Activated CD8-positive, alpha-beta T cell treated with anti-CD3 and anti-CD28 coated beads, Interleukin-2, amount 10 ng/mL, durations not matched to agents 7 days and 5 days (primary cell): ENCODE data around the gene AASS. TPM values are rescaled to one million over a fixed set of nuclear protein-coding genes. Genes with fewer than 3 reads are reported as not detected.

Experiments
- ATAC-seq: fragments of 150-1000 bp; cut with Tn5 transposase; one replicate; pipeline ENCODE4 v1.10.0; 2021; ENCODE audit warnings: moderate library complexity
- CTCF ChIA-PET: fragments of 350-600 bp; sonication (Branson Sonifier 250); formaldehyde crosslinking; loops from one replicate; lab custom pipeline; 2021; ENCODE audit warnings: antibody characterized with exemption; lab: Charles Lee
- POLR2A ChIA-PET: fragments of 350-600 bp; sonication (Branson Sonifier 250); formaldehyde crosslinking; loops from one replicate; lab custom pipeline; 2021; ENCODE audit warnings: antibody characterized with exemption; lab: Charles Lee
- DNase-seq: peaks from one replicate; pipeline ENCODE4 v3.0.0-alpha.2; 2020
- H3K27ac Mint-ChIP-seq: one replicate; pipeline ENCODE4 v1.8.0; 2021; ENCODE audit warnings: mild to moderate bottlenecking, mixed read lengths
- H3K27me3 Mint-ChIP-seq: one replicate; pipeline ENCODE4 v1.8.0; 2021; ENCODE audit warnings: low read depth, mixed read lengths
- H3K36me3 Mint-ChIP-seq: one replicate; pipeline ENCODE4 v1.8.0; 2021; ENCODE audit warnings: low read depth, mixed read lengths
- H3K4me1 Mint-ChIP-seq: one replicate; pipeline ENCODE4 v1.8.0; 2021; ENCODE audit warnings: low read depth, mixed read lengths
- H3K4me3 Mint-ChIP-seq: one replicate; pipeline ENCODE4 v1.8.0; 2021; ENCODE audit warnings: mild to moderate bottlenecking, mixed read lengths
- H3K9me3 Mint-ChIP-seq: one replicate; pipeline ENCODE4 v1.8.0; 2022; ENCODE audit warnings: mixed read lengths; ENCODE audit not compliant: insufficient read depth
- total RNA-seq, 2 experiments: library from RNA; stranded (reverse); gene quantifications; one replicate each; pipeline ENCODE4 v1.2.3, GENCODE V29; 2021

The AASS gene
- total RNA-seq, 2 experiments from 2014 or later, result 0.26 to 0.52 TPM

- Mint-ChIP-seq H3K4me1 (no peaks in the 10 kb centered on the region), H3K36me3 (no peaks in the 10 kb centered on the region), H3K27me3 (no peaks in the 10 kb centered on the region), H3K9me3 (no peaks in the 10 kb centered on the region), H3K27ac (no peak overlapping the region), H3K4me3 (no peak overlapping the region)
- DNase-seq, result no peak
- no peak for ATAC-seq
- ChIA-PET POLR2A (no interaction called here), CTCF (interaction anchor here (0.8 kb wide), 1 partner anchor 13 kb away, joined by 3 read pairs; no protein-coding TSS in a partner anchor)
Observed at GRCh38 chr7:122068046-122068445, 76.0 kb downstream of the AASS start.

GRCh38 chr7:122067077-122067476 is 77.0 kb downstream of the AASS start:
- no peaks in the 10 kb centered on the region for H3K27me3 Mint-ChIP-seq
- H3K9me3 Mint-ChIP-seq, result no peaks in the 10 kb centered on the region
- H3K4me1 Mint-ChIP-seq, result no peaks in the 10 kb centered on the region
- no peaks in the 10 kb centered on the region for H3K36me3 Mint-ChIP-seq
- POLR2A ChIA-PET, result no interaction called here
- CTCF ChIA-PET, result no interaction called here
- no peak overlapping the region for H3K4me3 Mint-ChIP-seq
- DNase-seq (no peak), ATAC-seq (no peak)
- no peak overlapping the region for H3K27ac Mint-ChIP-seq

GRCh38 chr7:122064971-122065370 is 79.1 kb downstream of the AASS start:
- DNase-seq, result no peak
- Mint-ChIP-seq H3K36me3 (no peaks in the 10 kb centered on the region), H3K4me1 (no peaks in the 10 kb centered on the region), H3K9me3 (no peaks in the 10 kb centered on the region), H3K27ac (no peak overlapping the region), H3K27me3 (no peaks in the 10 kb centered on the region), H3K4me3 (no peak overlapping the region)
- CTCF ChIA-PET, result no interaction called here
- POLR2A ChIA-PET, result no interaction called here
- ATAC-seq, result no peak

GRCh38 chr7:122063146-122063545 is 80.9 kb downstream of the AASS start:
- no peak overlapping the region for H3K27ac Mint-ChIP-seq
- H3K36me3 Mint-ChIP-seq, result no peaks in the 10 kb centered on the region
- H3K4me1 Mint-ChIP-seq, result no peaks in the 10 kb centered on the region
- POLR2A ChIA-PET, result no interaction called here
- CTCF ChIA-PET, result interaction anchor here (0.7 kb wide), 1 partner anchor 30 kb away, joined by 4 read pairs; no protein-coding TSS in a partner anchor
- H3K9me3 Mint-ChIP-seq, result no peaks in the 10 kb centered on the region
- no peak for ATAC-seq
- H3K4me3 Mint-ChIP-seq, result no peak overlapping the region
- DNase-seq, result no peak
- H3K27me3 Mint-ChIP-seq, result no peaks in the 10 kb centered on the region

GRCh38 chr7:122059542-122059941 is 84.5 kb downstream of the AASS start:
- Mint-ChIP-seq H3K27me3 (no peaks in the 10 kb centered on the region), H3K9me3 (no peaks in the 10 kb centered on the region), H3K4me3 (no peak overlapping the region), H3K36me3 (no peaks in the 10 kb centered on the region), H3K4me1 (no peaks in the 10 kb centered on the region), H3K27ac (no peak overlapping the region)
- ATAC-seq (no peak), DNase-seq (no peak)
- POLR2A ChIA-PET, result no interaction called here
- CTCF ChIA-PET, result no interaction called here

GRCh38 chr7:122056977-122057376 is 87.1 kb downstream of the AASS start:
- Mint-ChIP-seq H3K4me1 (no peaks in the 10 kb centered on the region), H3K4me3 (no peak overlapping the region), H3K9me3 (no peaks in the 10 kb centered on the region), H3K27me3 (no peaks in the 10 kb centered on the region), H3K36me3 (no peaks in the 10 kb centered on the region), H3K27ac (no peak overlapping the region)
- ChIA-PET CTCF (no interaction called here), POLR2A (no interaction called here)
- ATAC-seq (no peak), DNase-seq (no peak)

GRCh38 chr7:122055073-122055472 is 89.0 kb downstream of the AASS start:
- Mint-ChIP-seq H3K36me3 (no peaks in the 10 kb centered on the region), H3K4me1 (no peaks in the 10 kb centered on the region), H3K9me3 (no peaks in the 10 kb centered on the region), H3K27ac (no peak overlapping the region), H3K4me3 (no peak overlapping the region), H3K27me3 (no peaks in the 10 kb centered on the region)
- ATAC-seq, result no peak
- ChIA-PET POLR2A (no interaction called here), CTCF (interaction anchor here (0.8 kb wide), 1 partner anchor 13 kb away, joined by 3 read pairs; no protein-coding TSS in a partner anchor)
- no peak for DNase-seq

- no peak overlapping the region for H3K27ac Mint-ChIP-seq
- no peak for ATAC-seq
- CTCF ChIA-PET, result no interaction called here
- H3K4me3 Mint-ChIP-seq, result no peak overlapping the region
- H3K27me3 Mint-ChIP-seq, result no peaks in the 10 kb centered on the region
- H3K4me1 Mint-ChIP-seq, result no peaks in the 10 kb centered on the region
- no peaks in the 10 kb centered on the region for H3K36me3 Mint-ChIP-seq
- POLR2A ChIA-PET, result no interaction called here
- no peaks in the 10 kb centered on the region for H3K9me3 Mint-ChIP-seq
- DNase-seq, result no peak
Observed at GRCh38 chr7:122054393-122054792, 89.7 kb downstream of the AASS start.

- Mint-ChIP-seq H3K27ac (no peak overlapping the region), H3K4me3 (no peak overlapping the region), H3K36me3 (no peaks in the 10 kb centered on the region), H3K27me3 (no peaks in the 10 kb centered on the region), H3K9me3 (no peaks in the 10 kb centered on the region), H3K4me1 (no peaks in the 10 kb centered on the region)
- POLR2A ChIA-PET, result no interaction called here
- CTCF ChIA-PET, result no interaction called here
- DNase-seq, result no peak
- ATAC-seq, result no peak
Observed at GRCh38 chr7:122046402-122046801, 97.6 kb downstream of the AASS start.

- ATAC-seq (no peak), DNase-seq (no peak)
- Mint-ChIP-seq H3K4me3 (no peak overlapping the region), H3K9me3 (no peaks in the 10 kb centered on the region), H3K36me3 (no peaks in the 10 kb centered on the region), H3K27me3 (no peaks in the 10 kb centered on the region), H3K4me1 (no peaks in the 10 kb centered on the region), H3K27ac (no peak overlapping the region)
- ChIA-PET POLR2A (no interaction called here), CTCF (no interaction called here)
Observed at GRCh38 chr7:122040147-122040546, 103.9 kb downstream of the AASS start.

- Mint-ChIP-seq H3K4me3 (no peak overlapping the region), H3K27ac (no peak overlapping the region), H3K36me3 (no peaks in the 10 kb centered on the region), H3K27me3 (no peaks in the 10 kb centered on the region), H3K4me1 (no peaks in the 10 kb centered on the region), H3K9me3 (no peaks in the 10 kb centered on the region)
- ChIA-PET POLR2A (no interaction called here), CTCF (no interaction called here)
- ATAC-seq (no peak), DNase-seq (no peak)
Observed at GRCh38 chr7:122038904-122039303, 105.1 kb downstream of the AASS start.

GRCh38 chr7:122038134-122038533 is 105.9 kb downstream of the AASS start:
- Mint-ChIP-seq H3K27ac (no peak overlapping the region), H3K9me3 (no peaks in the 10 kb centered on the region), H3K36me3 (no peaks in the 10 kb centered on the region), H3K4me1 (no peaks in the 10 kb centered on the region), H3K4me3 (no peak overlapping the region), H3K27me3 (no peaks in the 10 kb centered on the region)
- POLR2A ChIA-PET, result no interaction called here
- CTCF ChIA-PET, result no interaction called here
- ATAC-seq, result no peak
- DNase-seq, result no peak

- Mint-ChIP-seq H3K9me3 (no peaks in the 10 kb centered on the region), H3K36me3 (no peaks in the 10 kb centered on the region), H3K27ac (no peak overlapping the region), H3K4me1 (no peaks in the 10 kb centered on the region), H3K4me3 (no peak overlapping the region), H3K27me3 (no peaks in the 10 kb centered on the region)
- DNase-seq (no peak), ATAC-seq (no peak)
- ChIA-PET POLR2A (no interaction called here), CTCF (no interaction called here)
Observed at GRCh38 chr7:122035876-122036275, 108.2 kb downstream of the AASS start.
